DMS 273 (cell line): ENCODE measurements around the gene FERMT2.

Experiments used
- DNase-seq: peaks from one replicate; lab custom pipeline; 2025; ENCODE audit not compliant: unreplicated experiment; lab: John Stamatoyannopoulos, UW

Gene FERMT2

DNA sequence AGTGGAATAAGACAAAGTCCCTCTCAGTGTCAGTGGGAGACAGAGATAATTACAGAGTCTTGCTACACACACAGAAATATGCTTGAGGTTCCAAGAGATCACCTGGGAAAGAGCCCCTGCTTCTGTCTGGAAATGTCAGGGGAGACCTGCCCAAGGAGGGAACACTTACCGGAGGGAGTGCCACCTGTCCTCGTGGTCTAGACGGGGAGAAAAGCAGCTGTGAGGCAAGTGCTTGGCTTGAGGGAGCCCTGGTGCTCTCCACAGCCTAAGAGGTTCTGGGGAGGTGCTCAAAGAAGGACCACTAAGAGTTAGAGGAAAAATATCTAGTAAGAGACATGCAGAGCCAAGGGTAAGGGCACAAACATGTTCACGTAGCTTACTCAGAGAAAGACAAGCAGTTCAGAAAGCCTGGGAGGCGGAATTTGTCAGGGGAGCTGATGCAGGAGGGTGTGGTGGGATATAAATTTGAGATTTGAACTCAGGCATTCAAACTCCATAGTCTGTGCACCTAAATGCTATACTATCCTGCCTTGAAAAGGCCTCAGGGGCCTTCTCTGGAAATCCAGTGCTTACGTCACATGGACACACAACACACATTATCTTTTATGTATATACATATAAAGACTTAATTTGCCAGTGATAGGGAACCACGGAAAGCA is 121.2 kb downstream of the FERMT2 start:
- no peak for DNase-seq

DNA sequence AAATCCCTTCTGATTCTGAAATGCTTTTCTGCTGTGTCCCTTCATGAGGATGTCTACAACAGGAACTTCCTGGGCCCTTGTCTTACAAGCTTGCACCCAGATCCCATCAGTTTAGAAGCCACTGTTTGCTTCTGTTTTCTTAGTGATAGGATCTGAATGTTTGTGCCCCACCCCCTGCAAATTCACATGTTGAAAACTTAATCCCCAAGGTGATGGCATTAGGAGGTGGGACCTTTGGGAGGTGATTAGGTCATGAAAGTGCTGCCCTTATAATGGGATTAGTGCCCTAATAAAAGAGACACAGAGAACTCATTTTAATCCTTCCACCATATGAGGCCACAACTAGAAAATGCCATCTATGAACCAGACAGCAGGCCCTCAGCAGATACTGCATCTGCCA is 123.4 kb downstream of the FERMT2 start:
- no peak for DNase-seq

DNA sequence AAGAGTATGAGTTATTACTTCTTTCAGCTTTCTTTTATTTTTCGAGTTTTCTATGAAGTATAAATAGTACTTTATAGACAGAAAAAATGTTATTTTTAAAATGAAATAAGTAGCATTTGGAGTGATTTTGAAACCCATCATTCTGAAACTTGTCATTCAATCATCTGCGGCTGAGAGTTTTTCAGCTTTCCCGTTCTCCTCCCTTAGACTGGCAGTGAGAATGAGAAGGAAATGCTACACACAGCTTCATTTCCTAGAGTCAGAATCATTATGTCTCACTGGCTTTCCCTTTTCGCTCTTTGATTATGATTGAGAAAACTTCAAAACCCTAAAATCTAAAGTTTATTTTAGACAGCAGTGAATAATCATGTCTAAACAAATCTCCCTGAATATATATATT is 125.8 kb downstream of the FERMT2 start:
- no peak for DNase-seq

DNA sequence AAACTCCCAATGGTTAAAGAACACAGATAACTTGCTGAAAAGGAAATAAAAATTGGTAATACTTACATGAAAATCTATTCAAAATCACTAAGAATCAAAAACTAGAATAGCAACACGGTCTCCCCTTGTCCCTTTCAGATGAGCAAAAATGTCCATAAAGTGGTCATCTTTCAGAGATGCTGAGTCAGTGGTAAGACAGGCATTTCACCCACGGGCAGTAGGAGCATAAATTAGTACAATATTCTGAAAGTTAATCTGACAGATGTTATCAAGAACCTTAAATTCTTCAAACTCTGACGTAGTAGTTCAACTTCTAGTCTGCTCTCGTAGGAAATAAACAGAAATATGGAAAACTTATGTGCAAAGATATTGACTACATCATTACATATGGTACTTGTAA is 126.4 kb downstream of the FERMT2 start:
- DNase-seq: no peak

DNA sequence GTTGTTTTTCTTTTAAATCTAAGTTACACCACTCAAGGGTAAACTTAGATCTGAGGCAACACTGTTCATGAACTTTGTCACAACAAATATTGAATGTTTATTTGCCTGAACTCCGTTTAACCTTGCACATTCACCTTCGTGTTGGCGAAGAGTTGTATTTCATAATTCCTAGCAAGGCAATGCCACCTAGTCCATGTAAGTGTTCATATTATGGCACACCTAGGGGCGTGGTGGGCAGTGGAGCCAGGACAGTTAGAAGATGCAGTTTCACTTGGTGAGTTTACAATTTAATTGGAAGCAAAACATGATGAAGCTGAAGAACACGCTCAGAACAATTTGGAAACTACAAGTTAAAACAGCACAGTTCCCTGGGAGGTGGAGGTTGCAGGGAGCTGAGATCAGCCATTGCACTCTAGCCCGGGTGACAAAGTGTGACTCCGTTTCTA is 129.0 kb downstream of the FERMT2 start:
- no peak for DNase-seq

DNA sequence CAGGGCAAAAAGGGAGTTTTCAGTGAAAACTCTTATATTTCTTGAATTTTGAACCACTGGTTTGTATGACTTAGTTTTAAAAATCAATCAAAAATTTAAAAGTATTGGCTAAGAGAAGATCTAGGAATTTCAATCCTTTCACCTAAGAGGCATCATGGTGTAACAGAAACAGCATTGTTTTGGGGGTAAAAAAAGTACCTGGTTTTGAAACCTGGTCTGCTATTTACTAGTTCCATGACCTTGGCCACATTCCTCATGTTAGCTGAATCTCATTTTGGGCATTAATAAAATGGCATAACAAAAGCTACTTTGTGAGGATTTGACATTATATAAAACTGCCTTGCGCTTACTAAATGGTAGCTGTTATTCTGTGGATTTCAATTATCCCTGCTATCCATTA is 142.7 kb downstream of the FERMT2 start:
- DNase-seq: no peak
